LNCaP clone FGC (cell line): ENCODE measurements around the gene ATG3.
"Not testable (repeated sequence)": the region's sequence is repeated elsewhere in the genome, so short reads cannot be mapped to it uniquely, and the experiment has no call there.

Experiments
- DNase-seq: peaks from one replicate; pipeline ENCODE4 v3.0.0-alpha.2; 2011; ENCODE audit warnings: low read depth
- H3K4me3 ChIP-seq: 2 replicates; pipeline ENCODE4 v1.5.1; 2011; ENCODE audit warnings: mild to moderate bottlenecking, low read depth, low read length, control low read depth
- TF ChIP-seq, protein P1 (sequence below): IDR thresholded peaks from 2 replicates; pipeline ENCODE4 v1.5.1; 2012; ENCODE audit warnings: mild to moderate bottlenecking; ENCODE audit not compliant: control insufficient read depth, insufficient read depth; ENCODE audit errors: extremely low read depth

Gene ATG3

DNA sequence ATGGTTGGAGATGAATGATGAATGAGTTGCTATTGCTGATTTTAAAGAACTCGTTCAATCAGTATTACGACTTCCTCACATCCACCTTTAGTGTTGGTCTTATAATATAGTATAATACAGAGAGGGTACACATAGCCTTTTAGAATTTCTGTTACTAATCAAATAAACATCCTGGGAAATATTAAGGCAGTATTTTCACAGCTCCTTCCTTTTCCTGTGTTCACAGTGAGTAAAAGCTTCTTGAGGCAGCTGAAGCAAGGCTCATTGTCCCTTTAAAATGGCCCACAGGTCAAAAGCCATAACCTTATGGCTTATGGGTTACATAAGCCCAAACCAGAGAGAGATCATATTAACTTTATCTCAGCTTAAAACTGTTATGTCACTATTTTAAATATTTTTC lies 61.1 kb downstream of the ATG3 start:
- DNase-seq = no peak
- TF ChIP-seq, protein P1, sequence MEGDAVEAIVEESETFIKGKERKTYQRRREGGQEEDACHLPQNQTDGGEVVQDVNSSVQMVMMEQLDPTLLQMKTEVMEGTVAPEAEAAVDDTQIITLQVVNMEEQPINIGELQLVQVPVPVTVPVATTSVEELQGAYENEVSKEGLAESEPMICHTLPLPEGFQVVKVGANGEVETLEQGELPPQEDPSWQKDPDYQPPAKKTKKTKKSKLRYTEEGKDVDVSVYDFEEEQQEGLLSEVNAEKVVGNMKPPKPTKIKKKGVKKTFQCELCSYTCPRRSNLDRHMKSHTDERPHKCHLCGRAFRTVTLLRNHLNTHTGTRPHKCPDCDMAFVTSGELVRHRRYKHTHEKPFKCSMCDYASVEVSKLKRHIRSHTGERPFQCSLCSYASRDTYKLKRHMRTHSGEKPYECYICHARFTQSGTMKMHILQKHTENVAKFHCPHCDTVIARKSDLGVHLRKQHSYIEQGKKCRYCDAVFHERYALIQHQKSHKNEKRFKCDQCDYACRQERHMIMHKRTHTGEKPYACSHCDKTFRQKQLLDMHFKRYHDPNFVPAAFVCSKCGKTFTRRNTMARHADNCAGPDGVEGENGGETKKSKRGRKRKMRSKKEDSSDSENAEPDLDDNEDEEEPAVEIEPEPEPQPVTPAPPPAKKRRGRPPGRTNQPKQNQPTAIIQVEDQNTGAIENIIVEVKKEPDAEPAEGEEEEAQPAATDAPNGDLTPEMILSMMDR = no peak

DNA sequence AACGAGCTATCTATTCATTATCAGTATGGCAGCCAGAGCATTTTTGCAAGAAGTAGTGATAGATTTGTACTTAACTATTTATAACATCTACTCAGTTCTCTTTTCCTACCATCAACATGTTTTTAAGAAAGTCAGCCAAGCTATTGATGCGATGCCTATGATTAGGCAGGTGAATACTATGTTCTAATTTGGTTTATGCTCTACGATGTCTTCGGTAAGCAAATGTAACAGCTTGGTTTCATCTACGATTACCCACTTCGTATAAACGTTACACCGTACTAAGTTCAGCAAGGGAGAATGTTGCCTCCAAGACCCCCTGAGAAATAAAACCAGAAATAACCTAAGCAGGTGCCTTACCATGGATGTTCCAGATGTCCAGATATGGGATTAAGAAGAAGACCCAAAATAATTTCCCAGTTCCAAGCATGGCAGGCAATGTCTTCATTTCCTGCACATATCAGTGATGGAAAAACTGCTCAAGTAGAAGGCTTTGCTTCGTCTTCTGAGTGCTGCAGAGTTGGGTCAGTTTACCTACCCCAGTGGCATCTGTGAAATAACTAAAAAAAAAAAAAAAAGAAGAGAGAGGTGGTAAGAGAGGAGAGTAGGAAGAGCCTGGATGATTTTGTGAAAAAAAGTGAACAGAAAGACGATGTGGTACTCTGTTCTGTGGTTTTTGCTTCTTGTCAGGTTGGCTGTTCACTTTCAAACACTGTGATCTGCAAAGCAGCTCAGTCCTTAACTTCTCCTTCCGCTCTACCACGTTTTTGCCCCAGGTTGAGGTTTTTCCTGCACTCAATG lies 62.6 kb downstream of the ATG3 start, which contains the start of gene BTLA:
BTLA (minus strand) TSS at position 559 of the 798 bp plus-strand sequence; CDS start at position 445, 114 bp downstream.
- TF ChIP-seq, protein P1 = no peak
- DNase-seq = no peak
- no peak within 1 kb of the TSS for H3K4me3 ChIP-seq

More for the DNA sequence above, 61.1 kb downstream of the ATG3 start:
- no peak overlapping the region for H3K4me3 ChIP-seq

DNA sequence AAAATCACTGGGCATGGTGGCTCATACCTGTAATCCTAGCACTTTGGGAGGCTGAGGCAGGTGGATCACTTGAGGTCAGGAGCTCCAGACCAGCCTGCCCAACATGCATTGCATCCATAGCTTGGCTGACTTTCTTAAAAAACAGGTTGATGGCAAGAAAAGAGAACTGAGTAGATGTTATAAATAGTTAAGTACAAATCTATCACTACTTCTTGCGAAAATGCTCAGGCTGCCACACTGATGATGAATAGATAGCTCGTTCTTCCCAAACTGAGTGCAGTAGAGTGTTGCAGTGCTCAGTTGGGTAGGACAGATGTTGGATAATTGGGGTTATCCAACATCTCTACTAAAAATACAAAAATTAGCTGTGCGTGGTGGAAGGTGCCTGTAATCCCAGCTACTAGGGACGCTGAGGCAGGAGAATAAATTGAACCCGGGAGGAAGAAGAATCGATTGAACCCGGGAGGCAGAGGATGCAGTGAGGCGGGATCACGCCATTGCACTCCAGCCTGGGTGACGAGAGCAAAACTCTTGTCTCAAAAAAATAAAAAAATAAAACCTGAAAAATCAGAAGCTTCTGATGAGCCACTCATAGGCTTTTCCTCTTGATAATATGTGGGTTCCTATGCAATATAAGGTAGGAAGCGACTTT lies 63.7 kb downstream of the ATG3 start:
- no peak overlapping the region for H3K4me3 ChIP-seq
- DNase-seq = no peak
- TF ChIP-seq, protein P1 = no peak

DNA sequence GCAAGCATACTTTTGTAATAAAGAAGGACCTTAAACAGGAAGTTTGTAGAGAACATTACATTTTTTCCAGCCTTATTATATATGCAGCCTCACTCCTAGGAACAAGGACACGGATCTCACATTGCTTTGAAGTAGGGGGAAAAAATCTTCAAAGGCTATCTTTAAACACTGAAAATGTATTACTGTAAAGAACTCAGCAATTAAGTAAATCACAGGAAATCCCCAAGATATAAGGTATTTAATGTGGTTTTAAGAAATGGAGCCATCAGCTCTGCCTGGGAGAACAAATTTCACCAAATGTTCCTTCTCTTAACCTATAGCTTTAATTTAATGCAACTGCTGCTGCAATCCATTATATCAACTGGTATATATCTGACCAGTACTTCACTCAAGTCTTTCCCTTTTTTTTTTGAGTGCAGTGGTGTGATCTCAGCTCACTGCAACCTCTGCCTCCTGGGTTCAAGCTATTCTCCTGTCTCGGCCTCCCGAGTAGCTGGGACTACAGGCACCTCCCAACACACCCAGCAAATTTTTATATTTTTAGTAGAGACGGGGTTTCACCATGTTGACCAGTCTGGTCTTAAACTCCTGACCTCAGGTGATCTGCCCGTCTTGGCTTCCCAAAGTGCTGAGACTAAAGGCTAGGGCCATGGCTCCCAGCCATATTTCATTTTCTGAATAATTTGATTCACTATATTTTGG lies 65.2 kb downstream of the ATG3 start:
- no peak for DNase-seq
- H3K4me3 ChIP-seq = no peak overlapping the region
- TF ChIP-seq, protein P1 = no peak

DNA sequence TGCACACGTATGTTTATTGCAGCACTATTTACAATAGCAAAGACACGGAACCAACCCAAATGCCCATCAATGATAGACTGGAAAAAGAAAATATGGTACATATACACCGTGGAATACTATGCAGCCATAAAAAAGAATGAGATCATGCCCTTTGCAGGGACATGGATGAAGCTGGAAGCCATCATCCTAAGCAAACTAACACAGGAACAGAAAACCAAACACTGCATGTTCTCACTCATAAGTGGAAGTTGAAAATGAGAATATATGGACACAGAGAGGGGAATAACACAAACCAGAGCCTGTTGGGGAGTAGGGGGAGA lies 67.4 kb downstream of the ATG3 start:
- DNase-seq, H3K4me3 ChIP-seq: not testable (repeated sequence)

DNA sequence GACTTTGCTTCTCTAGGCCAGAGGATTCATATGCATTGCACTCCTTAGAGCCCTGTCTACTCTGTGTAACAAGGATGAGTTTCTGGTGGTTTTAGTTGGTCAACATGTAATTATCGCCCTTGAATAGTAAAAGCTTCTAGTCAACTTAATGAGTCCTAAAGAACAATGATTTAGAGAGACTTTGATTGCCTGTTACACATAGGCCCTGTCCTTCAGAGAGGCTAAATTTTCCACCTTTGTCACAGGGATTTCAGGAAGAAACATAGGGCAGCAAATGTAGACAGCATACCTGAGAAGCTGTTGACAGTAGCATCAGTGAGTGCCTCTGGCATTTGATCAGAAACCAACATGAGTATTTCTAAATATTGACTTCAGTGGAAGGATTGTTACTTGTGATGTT lies 69.6 kb downstream of the ATG3 start:
- H3K4me3 ChIP-seq = no peak overlapping the region
- no peak for DNase-seq

DNA sequence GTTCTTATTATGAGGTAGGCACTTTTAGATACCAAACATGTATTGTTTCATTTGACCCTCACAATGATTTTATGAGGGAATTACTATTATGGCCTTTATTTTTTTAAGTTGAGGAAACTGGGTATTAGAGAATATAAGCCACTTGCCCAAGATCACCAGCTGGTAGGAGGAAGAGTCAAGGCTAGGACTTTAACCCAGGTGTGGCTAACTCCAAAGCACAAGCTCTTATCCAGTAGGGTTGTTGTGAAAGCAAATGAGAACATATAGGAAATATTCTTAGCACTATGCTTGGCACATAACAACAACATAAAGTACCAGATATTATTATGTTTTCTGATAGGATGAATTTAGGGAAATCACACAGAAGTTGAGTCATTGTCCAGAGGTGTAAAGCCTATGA lies 70.4 kb downstream of the ATG3 start:
- TF ChIP-seq, protein P1 = no peak
- DNase-seq = no peak
- H3K4me3 ChIP-seq = no peak overlapping the region

More for the DNA sequence above, 69.6 kb downstream of the ATG3 start:
- TF ChIP-seq, protein P1 = no peak
